Endothelial cell of umbilical vein (primary cell): ENCODE measurements around the gene CMIP. TPM values are rescaled to one million over a fixed set of nuclear protein-coding genes. Genes with fewer than 3 reads are reported as not detected.

Source experiments
- BruUV-seq: library from RNA; stranded (reverse); fragments of 400-500 nt; replicated peaks from 2 replicates; lab custom pipeline; 2021; lab: Mats Ljungman, UMichigan
- CTCF ChIA-PET: fragments of 300-600, 350-600 bp; sonication (Branson Sonifier 250); formaldehyde crosslinking; loops from one replicate; lab custom pipeline; 2021; ENCODE audit warnings: antibody characterized with exemption, inconsistent platforms; lab: Charles Lee
- POLR2A ChIA-PET: fragments of 300-600, 350-600 bp; sonication (Branson Sonifier 250); formaldehyde crosslinking; loops from one replicate; lab custom pipeline; 2021; ENCODE audit warnings: antibody characterized with exemption, inconsistent platforms; lab: Charles Lee
- DNase-seq: peaks from one replicate; pipeline ENCODE4 v3.0.0-alpha.2; 2011; ENCODE audit warnings: low read depth, low spot score
- FAIRE-seq: peaks from 2 replicates; lab custom pipeline; 2011; peaks lifted over from hg19 to GRCh38; lab: Jason Lieb, UNC
- H2AFZ ChIP-seq: 2 replicates; pipeline ENCODE4 v1.6.0; 2012; ENCODE audit warnings: low read depth, low read length, control low read depth, inconsistent platforms
- H3K27ac ChIP-seq: 2 replicates; pipeline ENCODE4 v1.5.1; 2011; ENCODE audit warnings: low read depth, mild to moderate bottlenecking, control low read depth, low read length, moderate library complexity; ENCODE audit not compliant: insufficient read depth
- H3K27me3 ChIP-seq, 2 experiments: 2 replicates each; pipeline versions ENCODE4 v1.6.0 to v1.6.1; 2011; ENCODE audit warnings: low read length in 2 of 2, mixed read lengths in 1 of 2; ENCODE audit not compliant: control insufficient read depth in 2 of 2, insufficient read depth in 2 of 2
- H3K36me3 ChIP-seq, 2 experiments: 2 replicates in 1 of 2; 3 replicates in 1 of 2; pipeline ENCODE4 v1.5.1; 2011; ENCODE audit warnings: low read length in 2 of 2, mild to moderate bottlenecking in 1 of 2, moderate library complexity in 1 of 2; ENCODE audit not compliant: control insufficient read depth in 2 of 2, insufficient read depth in 2 of 2; ENCODE audit errors: extremely low read depth in 1 of 2
- H3K4me1 ChIP-seq: 3 replicates; pipeline ENCODE4 v1.5.1; 2011; ENCODE audit warnings: mild to moderate bottlenecking, low read length; ENCODE audit not compliant: control insufficient read depth, insufficient read depth; ENCODE audit errors: extremely low read depth
- H3K4me2 ChIP-seq: 2 replicates; pipeline ENCODE4 v1.6.1; 2011; ENCODE audit warnings: low read length, control low read depth, mixed read lengths; ENCODE audit not compliant: insufficient read depth
- H3K4me3 ChIP-seq, 3 experiments: fragments of 200-600 bp in 1 of 3; sonication (generic), shearing (Covaris generic) in 1 of 3; replicated peaks in 1 of 3; 2 replicates each; pipeline ENCODE4 v1.5.1; 2011 to 2016; ENCODE audit warnings: control low read depth in 3 of 3, low read length in 3 of 3, mild to moderate bottlenecking in 2 of 3, inconsistent platforms in 1 of 3, low read depth in 1 of 3, moderate library complexity in 1 of 3; ENCODE audit not compliant: insufficient read depth in 1 of 3
- H3K79me2 ChIP-seq: 2 replicates; pipeline ENCODE4 v1.6.0; 2012; ENCODE audit warnings: low read length, inconsistent platforms; ENCODE audit not compliant: control insufficient read depth, insufficient read depth
- H3K9ac ChIP-seq: replicated peaks from 2 replicates; pipeline ENCODE3; 2011; ENCODE audit warnings: low read length, control low read depth; ENCODE audit not compliant: insufficient read depth; ENCODE audit errors: extremely low read depth
- H3K9me1 ChIP-seq: replicated peaks from 3 replicates; pipeline ENCODE4 v1.6.0; 2011; ENCODE audit warnings: mild to moderate bottlenecking, low read length; ENCODE audit not compliant: control insufficient read depth, insufficient read depth; ENCODE audit errors: extremely low read depth
- H3K9me3 ChIP-seq: replicated peaks from 2 replicates; pipeline ENCODE4 v1.5.1; 2012; ENCODE audit warnings: low read length, inconsistent platforms; ENCODE audit not compliant: control insufficient read depth, insufficient read depth
- H4K20me1 ChIP-seq: replicated peaks from 2 replicates; pipeline ENCODE3; 2011; ENCODE audit warnings: mild to moderate bottlenecking, low read length; ENCODE audit not compliant: control insufficient read depth, insufficient read depth; ENCODE audit errors: extremely low read depth
- EZH2 ChIP-seq: IDR thresholded peaks from 2 replicates; pipeline ENCODE4 v1.6.1; 2012; ENCODE audit warnings: borderline replicate concordance, low read depth, mild to moderate bottlenecking, moderate library complexity, low read length, inconsistent platforms; ENCODE audit not compliant: severe bottlenecking
- FOS ChIP-seq: IDR thresholded peaks from 2 replicates; pipeline ENCODE4 v1.6.1; 2011; ENCODE audit warnings: mild to moderate bottlenecking, low read length, moderate library complexity, borderline replicate concordance; ENCODE audit not compliant: insufficient read depth
- GATA2 ChIP-seq: IDR thresholded peaks from 2 replicates; pipeline ENCODE4 v1.7.0; 2011; ENCODE audit warnings: low read depth, mild to moderate bottlenecking, moderate library complexity, mixed read lengths, low read length; ENCODE audit not compliant: insufficient read length, insufficient read depth
- JUN ChIP-seq: IDR thresholded peaks from 2 replicates; pipeline ENCODE4 v1.6.1; 2011; ENCODE audit warnings: borderline replicate concordance, low read depth; ENCODE audit not compliant: insufficient read length, insufficient read depth
- MAX ChIP-seq: IDR thresholded peaks from 2 replicates; pipeline ENCODE4 v1.6.1; 2011; ENCODE audit not compliant: insufficient read depth, insufficient read length
- MYC ChIP-seq: IDR thresholded peaks from one replicate; pipeline ENCODE4 v1.6.1; 2011; ENCODE audit warnings: mild to moderate bottlenecking, low read depth, low read length
- POLR2A ChIP-seq: IDR thresholded peaks from 2 replicates; pipeline ENCODE4 v1.6.1; 2012; ENCODE audit warnings: low read depth, mild to moderate bottlenecking, control low read depth, low read length
- POLR2AphosphoS5 ChIP-seq: IDR thresholded peaks from 2 replicates; pipeline ENCODE4 v1.6.1; 2012; ENCODE audit warnings: low read depth, mild to moderate bottlenecking, control low read depth, low read length, moderate library complexity; ENCODE audit not compliant: insufficient read depth
- dilution Hi-C: fragments of 300-500 bp; cut with MboI; formaldehyde crosslinking; loops from one replicate; pipeline ENCODE4 v1.15.0; 2019; ENCODE audit warnings: low sequenced_read_pairs; ENCODE audit not compliant: extremely low pct_ligation_motif_present
- intact Hi-C: fragments of 100-400 bp; cut with micrococcal nuclease; formaldehyde crosslinking; loops from one replicate; pipeline ENCODE4 v1.10.0; 2022
- polyA plus RNA-seq, 4 experiments: library from polyadenylated mRNA; depleted of rRNA in 3 of 4; stranded (reverse) in 3 of 4; unstranded in 1 of 4; fragments of >200 nt; gene quantifications; 2 replicates each; pipeline versions ENCODE4 v1.2.1 to v1.2.3, GENCODE V29; 2011 to 2012; ENCODE audit warnings: missing spikeins in 1 of 4
- total RNA-seq: library from RNA; stranded (reverse); gene quantifications from 2 replicates; pipeline ENCODE4 v1.2.3, GENCODE V29; 2021
- TF ChIP-seq, protein P1 (sequence below), 2 donors: IDR thresholded peaks; 1 replicate in 1 of 2; 2 replicates in 1 of 2; pipeline ENCODE4 v1.5.1; 2011; ENCODE audit warnings: low read length in 2 of 2, mild to moderate bottlenecking in 2 of 2, moderate library complexity in 2 of 2, control low read depth in 1 of 2, inconsistent platforms in 1 of 2, low read depth in 1 of 2; ENCODE audit not compliant: insufficient read depth in 1 of 2; ENCODE audit errors: extremely low read depth in 1 of 2

CMIP gene
- total and polyA plus RNA-seq, 2 donors (not counting 3 experiments of a cell fraction or from before 2014, with no cell fraction given), result 29.0 to 101 TPM

- FAIRE-seq (peak; percentile 63), DNase-seq (no peak)
- CTCF ChIA-PET, result interaction anchor here (1.9 to 3.0 kb wide), 2 partner anchors 9 to 30 kb away, joined by 6 to 12 read pairs; no protein-coding TSS in a partner anchor
- no TSS peak for BruUV-seq
- H3K9me1 ChIP-seq, result no peaks in the 10 kb centered on the region
- H4K20me1 ChIP-seq, result no peaks in the 10 kb centered on the region
- H3K36me3 ChIP-seq, result no peaks in the 10 kb centered on the region
- H3K4me2 ChIP-seq, result no peak overlapping the region
- no peak for TF ChIP-seq JUN
- TF ChIP-seq, protein P1, sequence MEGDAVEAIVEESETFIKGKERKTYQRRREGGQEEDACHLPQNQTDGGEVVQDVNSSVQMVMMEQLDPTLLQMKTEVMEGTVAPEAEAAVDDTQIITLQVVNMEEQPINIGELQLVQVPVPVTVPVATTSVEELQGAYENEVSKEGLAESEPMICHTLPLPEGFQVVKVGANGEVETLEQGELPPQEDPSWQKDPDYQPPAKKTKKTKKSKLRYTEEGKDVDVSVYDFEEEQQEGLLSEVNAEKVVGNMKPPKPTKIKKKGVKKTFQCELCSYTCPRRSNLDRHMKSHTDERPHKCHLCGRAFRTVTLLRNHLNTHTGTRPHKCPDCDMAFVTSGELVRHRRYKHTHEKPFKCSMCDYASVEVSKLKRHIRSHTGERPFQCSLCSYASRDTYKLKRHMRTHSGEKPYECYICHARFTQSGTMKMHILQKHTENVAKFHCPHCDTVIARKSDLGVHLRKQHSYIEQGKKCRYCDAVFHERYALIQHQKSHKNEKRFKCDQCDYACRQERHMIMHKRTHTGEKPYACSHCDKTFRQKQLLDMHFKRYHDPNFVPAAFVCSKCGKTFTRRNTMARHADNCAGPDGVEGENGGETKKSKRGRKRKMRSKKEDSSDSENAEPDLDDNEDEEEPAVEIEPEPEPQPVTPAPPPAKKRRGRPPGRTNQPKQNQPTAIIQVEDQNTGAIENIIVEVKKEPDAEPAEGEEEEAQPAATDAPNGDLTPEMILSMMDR (IDR thresholded peaks at IDR 0.05; ENCODE audit: extremely low read depth in 1 of 2, insufficient read depth in 1 of 2, low read depth in 1 of 2, low read length in 2 of 2), result no peak
- TF ChIP-seq POLR2A, result no peak
- no peak for TF ChIP-seq EZH2
- TF ChIP-seq MYC, result no peak
- no peak for TF ChIP-seq GATA2
- TF ChIP-seq FOS, result no peak
- no peak for TF ChIP-seq POLR2AphosphoS5
- TF ChIP-seq MAX, result no peak
- dilution Hi-C loops, result no loop called here
- no peak overlapping the region for H3K9ac ChIP-seq
- H3K4me3 ChIP-seq, result no peak overlapping the region
- H3K79me2 ChIP-seq, result peaks cover 43% of the 10 kb centered on the region
- no peaks in the 10 kb centered on the region for H3K9me3 ChIP-seq
- POLR2A ChIA-PET, result interaction anchor here (1.3 kb wide), 1 partner anchor 28 kb away, joined by 3 read pairs; no protein-coding TSS in a partner anchor
- H2AFZ ChIP-seq, result no peak overlapping the region
- H3K4me1 ChIP-seq, result peaks cover 77% of the 10 kb centered on the region
- intact Hi-C loops, result loop anchor here (2.0 to 10.0 kb wide), 2 partner anchors 38 to 580 kb away; no protein-coding TSS in a partner anchor
- peak overlapping the region; percentile 51 for H3K27ac ChIP-seq
- H3K27me3 ChIP-seq, result no peaks in the 10 kb centered on the region
These were observed 70.7 kb downstream of the CMIP start for GRCh38 chr16:81515281-81515680.
